Fibroblast of skin of back (primary cell): Measurements from ENCODE around the gene CCDC112.
A peak's percentile ranks its signal among the peaks of the same experiment; 100 is the strongest.

Experiments
- DNase-seq: peaks from one replicate; pipeline ENCODE4 v3.0.0-alpha.2; 2013

Gene CCDC112

GRCh38 chr5:115317736-115318135 lies 21.3 kb upstream of the CCDC112 start:
- DNase-seq, result no peak

- no peak for DNase-seq
Observed at GRCh38 chr5:115317320-115317719, 20.9 kb upstream of the CCDC112 start.

- no peak for DNase-seq
Observed at GRCh38 chr5:115313632-115314031, 17.2 kb upstream of the CCDC112 start.

- DNase-seq, result no peak
Observed at GRCh38 chr5:115313052-115313451, 16.6 kb upstream of the CCDC112 start.

GRCh38 chr5:115309751-115310370 lies 13.4 kb upstream of the CCDC112 start:
- peak; percentile 58 for DNase-seq

- no peak for DNase-seq
Observed at GRCh38 chr5:115308815-115309214, 12.4 kb upstream of the CCDC112 start.

- DNase-seq, result no peak
Observed at GRCh38 chr5:115306011-115306536, 9.6 kb upstream of the CCDC112 start.

- no peak for DNase-seq
Observed at GRCh38 chr5:115304496-115304895, 8.0 kb upstream of the CCDC112 start.

GRCh38 chr5:115298811-115299210 lies 2.4 kb upstream of the CCDC112 start:
- no peak for DNase-seq

GRCh38 chr5:115297031-115297430 lies 577 bp upstream of the CCDC112 start:
- DNase-seq, result peak; percentile 30

- DNase-seq, result no peak
Observed at GRCh38 chr5:115295777-115296123, 704 bp downstream of the CCDC112 start.

- no peak for DNase-seq
Observed at GRCh38 chr5:115291397-115291796, 5.1 kb downstream of the CCDC112 start.

GRCh38 chr5:115289104-115289503 lies 7.3 kb downstream of the CCDC112 start:
- DNase-seq, result no peak

GRCh38 chr5:115284021-115284420 lies 12.4 kb downstream of the CCDC112 start:
- no peak for DNase-seq

GRCh38 chr5:115282131-115282530 lies 14.3 kb downstream of the CCDC112 start:
- DNase-seq, result no peak

- no peak for DNase-seq
Observed at GRCh38 chr5:115274584-115274983, 21.9 kb downstream of the CCDC112 start.

- no peak for DNase-seq
Observed at GRCh38 chr5:115272297-115272958, 24.0 kb downstream of the CCDC112 start.

- no peak for DNase-seq
Observed at GRCh38 chr5:115271295-115272050, 25.0 kb downstream of the CCDC112 start.

- DNase-seq, result peak; percentile 51
Observed at GRCh38 chr5:115267617-115268016, 28.8 kb downstream of the CCDC112 start.

GRCh38 chr5:115265220-115265619 lies 31.2 kb downstream of the CCDC112 start:
- no peak for DNase-seq

- DNase-seq, result no peak
Observed at GRCh38 chr5:115264786-115265185, 31.7 kb downstream of the CCDC112 start.

- DNase-seq, result no peak
Observed at GRCh38 chr5:115263078-115263380, 33.4 kb downstream of the CCDC112 start.

- peak; percentile 77 for DNase-seq
Observed at GRCh38 chr5:115262321-115263077, 34.0 kb downstream of the CCDC112 start, which contains the start of gene PGGT1B. Gene PGGT1B, minus strand, starts transcription at chr5:115262877. Its CDS starts 26 bp downstream, at chr5:115262851.
